HL-60 (cell line): ENCODE measurements around the gene UBTD2.

Experiments
- DNase-seq, 2 experiments: peaks; one replicate each; pipeline ENCODE4 v3.0.0-alpha.2; 2010 to 2020; ENCODE audit warnings: low read depth in 1 of 2, low spot score in 1 of 2
- H3K27ac ChIP-seq: fragments of 250-450 bp; sonication (Bioruptor Pico); replicated peaks from 2 replicates; pipeline ENCODE4 v1.5.1; 2020; ENCODE audit warnings: mild to moderate bottlenecking, moderate library complexity
- H3K27me3 ChIP-seq: fragments of 250-450 bp; sonication (Bioruptor Pico); 2 replicates; pipeline ENCODE4 v1.5.1; 2021; ENCODE audit warnings: mild to moderate bottlenecking, moderate library complexity; ENCODE audit not compliant: insufficient read depth, poor library complexity, severe bottlenecking
- H3K4me3 ChIP-seq: replicated peaks from 2 replicates; pipeline ENCODE4 v1.5.1; 2011; ENCODE audit warnings: mild to moderate bottlenecking, control low read depth, low read length; ENCODE audit not compliant: insufficient read depth
- GABPA ChIP-seq: IDR thresholded peaks from 2 replicates; pipeline ENCODE4 v1.6.1; 2012; ENCODE audit warnings: low read depth
- POLR2AphosphoS5 ChIP-seq: IDR thresholded peaks from 2 replicates; pipeline ENCODE4 v1.6.1; 2012; ENCODE audit warnings: low read depth
- SPI1 ChIP-seq: IDR thresholded peaks from 2 replicates; pipeline ENCODE4 v1.6.1; 2012; ENCODE audit warnings: low read depth, mild to moderate bottlenecking, borderline replicate concordance
- TF ChIP-seq, protein P1 (sequence below): IDR thresholded peaks from one replicate; pipeline ENCODE4 v1.5.1; 2011; ENCODE audit warnings: low read length, control low read depth, inconsistent platforms; ENCODE audit not compliant: insufficient read depth
- TF ChIP-seq, protein P2 (sequence below): IDR thresholded peaks from 2 replicates; pipeline ENCODE4 v1.6.1; 2012; ENCODE audit warnings: low read depth; ENCODE audit not compliant: insufficient replicate concordance

UBTD2 gene

DNA sequence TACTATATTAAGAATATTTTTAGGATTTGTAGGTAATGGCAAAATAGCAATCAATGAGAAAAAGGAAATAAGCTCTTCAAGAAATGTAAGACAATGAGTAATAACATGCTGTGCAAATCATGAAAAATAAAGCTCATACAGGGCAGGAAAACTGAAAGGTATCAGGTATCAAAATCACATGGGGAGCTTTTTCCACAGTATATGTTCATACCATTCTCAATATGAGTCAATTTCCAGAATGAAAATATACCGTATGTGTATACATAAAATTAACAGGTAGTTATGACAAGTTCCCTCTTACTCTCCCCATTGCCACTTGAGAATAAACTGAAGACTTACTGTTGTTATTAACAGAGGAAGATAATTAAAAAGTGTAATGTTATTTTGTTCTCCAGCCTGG is 53.7 kb downstream of the UBTD2 start:
- Histone ChIP-seq H3K27me3 (no peaks in the 10 kb centered on the region), H3K27ac (no peak overlapping the region), H3K4me3 (no peak overlapping the region)
- DNase-seq, result no peak
- TF ChIP-seq SPI1, result no peak
- TF ChIP-seq, protein P1, sequence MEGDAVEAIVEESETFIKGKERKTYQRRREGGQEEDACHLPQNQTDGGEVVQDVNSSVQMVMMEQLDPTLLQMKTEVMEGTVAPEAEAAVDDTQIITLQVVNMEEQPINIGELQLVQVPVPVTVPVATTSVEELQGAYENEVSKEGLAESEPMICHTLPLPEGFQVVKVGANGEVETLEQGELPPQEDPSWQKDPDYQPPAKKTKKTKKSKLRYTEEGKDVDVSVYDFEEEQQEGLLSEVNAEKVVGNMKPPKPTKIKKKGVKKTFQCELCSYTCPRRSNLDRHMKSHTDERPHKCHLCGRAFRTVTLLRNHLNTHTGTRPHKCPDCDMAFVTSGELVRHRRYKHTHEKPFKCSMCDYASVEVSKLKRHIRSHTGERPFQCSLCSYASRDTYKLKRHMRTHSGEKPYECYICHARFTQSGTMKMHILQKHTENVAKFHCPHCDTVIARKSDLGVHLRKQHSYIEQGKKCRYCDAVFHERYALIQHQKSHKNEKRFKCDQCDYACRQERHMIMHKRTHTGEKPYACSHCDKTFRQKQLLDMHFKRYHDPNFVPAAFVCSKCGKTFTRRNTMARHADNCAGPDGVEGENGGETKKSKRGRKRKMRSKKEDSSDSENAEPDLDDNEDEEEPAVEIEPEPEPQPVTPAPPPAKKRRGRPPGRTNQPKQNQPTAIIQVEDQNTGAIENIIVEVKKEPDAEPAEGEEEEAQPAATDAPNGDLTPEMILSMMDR, result no peak
- TF ChIP-seq POLR2AphosphoS5, result no peak
- TF ChIP-seq GABPA, result no peak
- TF ChIP-seq, protein P2, sequence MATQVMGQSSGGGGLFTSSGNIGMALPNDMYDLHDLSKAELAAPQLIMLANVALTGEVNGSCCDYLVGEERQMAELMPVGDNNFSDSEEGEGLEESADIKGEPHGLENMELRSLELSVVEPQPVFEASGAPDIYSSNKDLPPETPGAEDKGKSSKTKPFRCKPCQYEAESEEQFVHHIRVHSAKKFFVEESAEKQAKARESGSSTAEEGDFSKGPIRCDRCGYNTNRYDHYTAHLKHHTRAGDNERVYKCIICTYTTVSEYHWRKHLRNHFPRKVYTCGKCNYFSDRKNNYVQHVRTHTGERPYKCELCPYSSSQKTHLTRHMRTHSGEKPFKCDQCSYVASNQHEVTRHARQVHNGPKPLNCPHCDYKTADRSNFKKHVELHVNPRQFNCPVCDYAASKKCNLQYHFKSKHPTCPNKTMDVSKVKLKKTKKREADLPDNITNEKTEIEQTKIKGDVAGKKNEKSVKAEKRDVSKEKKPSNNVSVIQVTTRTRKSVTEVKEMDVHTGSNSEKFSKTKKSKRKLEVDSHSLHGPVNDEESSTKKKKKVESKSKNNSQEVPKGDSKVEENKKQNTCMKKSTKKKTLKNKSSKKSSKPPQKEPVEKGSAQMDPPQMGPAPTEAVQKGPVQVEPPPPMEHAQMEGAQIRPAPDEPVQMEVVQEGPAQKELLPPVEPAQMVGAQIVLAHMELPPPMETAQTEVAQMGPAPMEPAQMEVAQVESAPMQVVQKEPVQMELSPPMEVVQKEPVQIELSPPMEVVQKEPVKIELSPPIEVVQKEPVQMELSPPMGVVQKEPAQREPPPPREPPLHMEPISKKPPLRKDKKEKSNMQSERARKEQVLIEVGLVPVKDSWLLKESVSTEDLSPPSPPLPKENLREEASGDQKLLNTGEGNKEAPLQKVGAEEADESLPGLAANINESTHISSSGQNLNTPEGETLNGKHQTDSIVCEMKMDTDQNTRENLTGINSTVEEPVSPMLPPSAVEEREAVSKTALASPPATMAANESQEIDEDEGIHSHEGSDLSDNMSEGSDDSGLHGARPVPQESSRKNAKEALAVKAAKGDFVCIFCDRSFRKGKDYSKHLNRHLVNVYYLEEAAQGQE, result no peak

DNA sequence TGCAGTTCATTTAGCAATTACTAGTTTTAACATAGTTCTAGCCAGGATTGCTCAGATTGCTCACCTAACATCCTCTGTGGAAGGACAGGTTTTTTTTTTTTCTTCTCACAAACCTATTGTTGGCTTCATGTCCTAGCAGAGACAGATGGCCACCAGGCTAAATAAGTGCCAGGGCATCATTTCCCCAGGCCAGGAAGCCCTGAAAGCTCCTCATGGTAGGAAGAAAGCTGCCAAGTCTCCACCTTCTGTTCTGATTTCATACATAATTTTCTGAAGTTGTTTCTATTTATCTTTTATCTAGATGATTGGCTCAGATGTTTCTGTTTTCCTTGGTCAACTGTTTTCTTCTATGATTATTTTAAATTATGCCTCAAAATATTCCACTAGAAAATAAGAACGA is 58.6 kb downstream of the UBTD2 start:
- no peak for DNase-seq
- Histone ChIP-seq H3K27me3 (no peaks in the 10 kb centered on the region), H3K4me3 (no peak overlapping the region), H3K27ac (no peak overlapping the region)
- TF ChIP-seq GABPA, result no peak
- no peak for TF ChIP-seq SPI1
- TF ChIP-seq POLR2AphosphoS5, result no peak
- TF ChIP-seq, protein P1, result no peak
- TF ChIP-seq, protein P2, result no peak

DNA sequence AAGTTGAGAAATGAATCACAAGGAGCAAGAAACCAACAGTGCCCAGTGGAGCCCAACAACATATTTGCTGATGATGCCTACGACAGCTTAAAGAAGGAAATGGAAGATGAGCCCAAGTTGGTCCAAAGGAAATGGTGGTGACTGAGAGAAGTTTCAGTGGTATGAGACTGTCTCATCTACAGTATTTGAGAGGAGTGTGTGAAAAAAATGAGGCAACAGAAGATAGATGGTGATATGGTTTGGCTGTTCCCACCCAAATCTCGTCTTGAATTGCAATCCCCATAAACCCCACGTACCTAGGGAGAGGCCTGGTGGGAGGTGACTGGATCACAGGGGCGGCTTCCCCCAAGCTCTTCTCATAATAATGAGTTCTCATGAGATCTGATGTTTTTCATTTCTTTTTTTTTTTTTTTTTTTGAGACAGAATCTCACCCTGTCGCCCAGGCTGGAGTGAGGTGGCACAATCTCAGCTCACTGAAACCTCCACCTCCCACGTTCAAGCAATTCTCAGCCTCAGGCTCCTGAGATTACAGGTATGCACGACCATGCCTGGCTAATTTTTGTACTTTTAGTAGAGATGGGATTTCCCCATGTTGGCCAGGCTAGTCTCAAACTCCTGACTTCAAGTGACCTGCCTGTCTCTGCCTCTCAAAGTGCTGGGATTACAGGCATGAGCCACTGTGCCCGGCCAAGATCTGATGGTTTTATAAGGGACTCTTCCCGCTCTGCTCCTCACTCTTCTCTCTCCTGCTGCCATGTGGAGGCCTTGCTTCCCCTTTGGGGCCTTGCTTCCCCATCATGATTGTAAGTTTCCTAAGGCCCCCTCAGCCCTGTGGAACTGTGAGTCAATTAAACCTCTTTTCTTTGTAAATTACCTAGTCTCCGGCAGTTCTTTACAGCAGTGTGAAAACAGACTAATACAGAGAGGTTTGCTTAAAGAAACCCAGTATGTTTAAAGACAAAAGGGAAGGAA is 59.4 kb downstream of the UBTD2 start:
- Histone ChIP-seq H3K27me3 (no peaks in the 10 kb centered on the region), H3K27ac (no peak overlapping the region), H3K4me3 (no peak overlapping the region)
- DNase-seq, result no peak
- TF ChIP-seq GABPA, result no peak

DNA sequence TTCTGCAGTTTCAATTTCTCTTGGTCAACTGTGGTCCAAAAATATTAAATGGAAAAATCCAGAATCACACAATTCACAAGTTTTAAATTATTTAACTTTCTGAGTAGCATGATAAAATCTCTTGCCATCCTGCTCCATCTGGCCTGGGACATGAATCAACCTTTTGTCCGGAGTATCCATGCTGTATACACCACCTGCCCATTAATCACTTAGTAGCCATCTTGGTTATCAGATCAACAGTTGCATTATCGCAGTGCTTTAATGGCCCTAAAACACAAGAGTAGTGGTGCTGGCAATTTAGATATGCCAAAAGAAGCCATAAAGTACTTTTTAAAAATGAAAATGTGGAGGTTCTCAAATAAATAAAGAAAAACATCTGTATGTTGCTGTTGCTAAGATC is 64.3 kb downstream of the UBTD2 start:
- no peak for DNase-seq
- H3K4me3 ChIP-seq, result no peak overlapping the region
- H3K27me3 ChIP-seq, result no peaks in the 10 kb centered on the region
- no peak overlapping the region for H3K27ac ChIP-seq
- TF ChIP-seq, protein P2, result no peak
- no peak for TF ChIP-seq SPI1
- TF ChIP-seq, protein P1, result no peak
- TF ChIP-seq GABPA, result no peak
- TF ChIP-seq POLR2AphosphoS5, result no peak
